GM18858 (cell line): ENCODE data around the gene KERA.
A peak's percentile ranks its signal among the peaks of the same experiment; 100 is the strongest.

Experiments
- ATAC-seq: cut with Tn5 transposase; IDR thresholded peaks from one replicate; pipeline ENCODE4 v1.9.1; 2021; ENCODE audit not compliant: unreplicated experiment

Gene KERA

DNA sequence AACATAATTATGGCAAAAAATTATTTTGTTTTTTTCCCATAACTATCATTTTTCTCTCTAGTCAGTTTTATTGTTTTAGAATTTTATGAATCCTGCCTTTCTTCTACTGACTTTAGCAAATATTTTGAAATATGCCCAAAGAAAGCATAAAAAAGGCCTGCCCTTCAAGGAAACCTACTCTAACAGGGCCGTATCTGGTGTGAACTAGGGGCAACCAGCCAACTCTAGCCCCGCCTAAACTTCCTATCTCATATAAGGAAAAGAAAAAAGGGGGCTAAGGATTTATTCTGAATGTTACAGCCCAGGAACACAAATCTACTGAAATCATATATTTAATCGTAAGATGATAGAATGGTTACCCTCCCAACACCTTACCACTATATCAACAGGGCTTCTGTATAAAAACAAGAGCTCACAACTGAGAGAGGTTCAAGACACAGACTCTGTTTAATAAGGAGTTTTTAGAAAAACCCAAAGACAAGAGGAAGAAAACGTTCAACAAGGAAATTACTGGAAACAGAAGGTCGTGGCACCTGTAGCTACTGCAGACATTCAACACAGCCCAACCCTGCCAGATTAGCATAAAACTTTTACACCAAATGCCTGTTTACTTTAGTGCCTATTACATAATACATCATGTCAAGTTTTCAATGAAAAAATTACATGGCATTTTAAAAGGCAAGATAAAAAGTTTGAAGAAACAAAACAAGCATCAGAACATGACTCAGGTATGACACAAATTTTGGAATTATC lies 40.1 kb downstream of the KERA start:
- no peak for ATAC-seq

DNA sequence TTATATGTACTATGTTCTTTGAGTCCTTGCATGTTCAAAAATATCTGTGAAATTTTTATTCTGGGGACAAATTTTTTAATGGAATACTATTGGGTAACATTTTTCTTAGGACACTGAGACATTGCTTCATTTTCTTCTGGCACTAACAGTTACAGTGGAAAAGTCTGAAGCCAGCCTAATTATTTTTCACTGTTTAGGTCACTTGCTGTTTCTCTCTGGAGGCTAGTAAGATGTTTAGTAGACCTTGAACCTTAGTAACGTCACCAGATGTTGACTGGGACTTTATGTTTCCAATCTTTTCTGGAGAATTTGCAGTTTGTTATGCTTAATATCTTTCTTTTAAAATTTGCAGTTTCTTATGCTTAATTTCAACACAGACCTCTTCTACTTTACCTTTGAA lies 40.8 kb downstream of the KERA start:
- ATAC-seq, result no peak

DNA sequence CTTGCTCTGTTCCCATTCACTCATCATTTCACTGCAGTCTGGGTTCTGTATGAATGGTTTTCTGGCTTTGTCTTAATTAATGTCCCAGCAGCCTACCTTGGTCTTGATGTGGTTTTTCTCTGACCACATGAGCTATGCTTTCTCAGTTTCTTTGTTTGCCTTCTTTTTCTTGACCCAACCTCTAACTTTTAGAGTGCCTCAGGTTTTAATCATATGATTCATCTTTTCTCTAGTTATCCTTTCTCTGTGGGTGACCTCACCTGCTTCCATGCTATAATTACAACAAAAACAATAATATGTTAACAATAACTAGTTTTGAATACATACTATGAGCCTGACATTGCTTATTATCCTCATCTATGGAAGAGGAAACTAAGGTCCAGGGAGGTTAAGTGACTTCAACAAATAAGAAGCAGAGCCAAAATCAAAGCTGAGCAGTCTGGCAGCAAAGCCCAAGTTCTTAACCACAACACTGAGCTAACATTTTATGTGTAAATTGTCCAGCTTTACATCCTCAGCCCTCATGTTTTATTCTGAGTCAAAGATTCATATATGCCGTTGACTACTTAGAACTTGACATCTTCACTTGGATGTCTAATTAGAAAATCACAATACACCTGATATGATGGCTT lies 48.4 kb downstream of the KERA start:
- peak; percentile 90 for ATAC-seq

DNA sequence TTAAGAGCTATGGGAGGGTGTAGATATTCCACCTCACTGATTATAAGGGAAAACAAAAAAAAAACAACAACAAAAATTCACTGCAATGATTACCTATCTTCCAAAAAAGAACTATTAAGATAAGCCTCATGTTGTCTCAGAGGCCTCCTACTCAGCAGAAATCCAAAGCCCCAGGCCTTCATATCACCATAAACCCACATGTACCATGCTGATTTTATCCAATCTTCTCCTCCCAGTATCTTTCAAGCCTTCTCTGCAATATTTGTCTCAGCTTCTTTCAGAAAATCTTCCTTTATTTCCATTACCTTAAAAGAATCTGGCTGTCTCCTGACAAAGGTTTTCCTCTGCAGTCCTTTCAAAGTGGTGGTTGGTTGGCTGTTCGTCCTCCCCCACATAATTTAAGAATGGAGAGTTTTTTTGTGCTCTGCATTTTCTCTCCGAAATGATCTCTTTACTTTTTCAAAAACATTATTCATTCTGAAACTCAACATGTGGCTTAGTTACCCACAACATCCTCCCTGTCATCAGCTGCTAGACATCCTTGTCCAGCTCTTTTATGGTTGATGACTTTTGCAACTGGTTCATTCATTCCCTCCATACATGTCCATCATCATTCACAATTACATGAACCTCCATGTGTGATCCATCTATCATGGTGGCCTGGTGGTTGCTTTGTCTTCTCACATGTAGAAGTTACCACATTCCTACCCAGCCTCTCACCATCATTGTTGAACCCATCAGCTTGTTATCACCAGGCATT lies 50.1 kb downstream of the KERA start:
- ATAC-seq, result peak; percentile 74

DNA sequence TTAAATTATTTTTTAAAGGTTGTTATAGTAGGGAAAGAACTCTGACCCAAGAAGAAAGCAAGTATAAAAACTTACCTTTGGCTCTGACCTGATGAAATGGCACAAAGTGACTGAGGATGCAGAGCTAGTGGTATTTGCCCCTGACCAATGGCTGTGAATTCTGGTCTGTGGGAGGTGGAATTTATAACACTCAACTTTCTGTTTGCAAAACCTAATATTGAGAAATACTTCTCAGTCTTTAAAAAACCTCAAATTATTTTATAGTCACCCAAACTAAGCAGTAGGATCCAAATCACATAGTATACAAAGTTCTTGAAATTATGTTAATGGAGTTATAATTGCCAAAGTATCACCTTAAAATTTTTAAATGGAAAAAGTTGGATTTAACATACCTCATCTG lies 53.0 kb downstream of the KERA start, which contains the start of gene EPYC:
Gene EPYC (minus strand): TSS at position 101 of the 400 bp plus-strand sequence. CDS start 2,407 bp downstream, outside the sequence.
- ATAC-seq, result no peak

DNA sequence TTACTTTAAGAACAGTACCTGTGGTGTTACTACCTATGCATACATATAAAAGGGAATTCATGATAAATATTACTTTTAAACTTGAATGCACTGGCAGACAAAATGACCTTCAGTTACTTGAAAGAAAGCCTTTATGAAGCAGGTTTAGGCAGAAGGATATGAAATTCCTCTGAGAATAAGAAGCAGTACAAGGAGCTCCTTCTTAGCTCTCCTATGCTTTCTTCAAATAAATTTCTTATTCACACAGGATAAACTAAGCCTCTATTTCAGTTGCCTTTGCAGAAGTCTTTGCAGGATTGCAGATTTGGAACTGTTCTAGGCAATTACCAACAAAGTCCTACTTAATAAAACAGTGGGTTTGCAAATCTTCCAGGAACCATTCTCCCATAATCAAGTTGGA lies 54.1 kb downstream of the KERA start:
- ATAC-seq, result no peak

DNA sequence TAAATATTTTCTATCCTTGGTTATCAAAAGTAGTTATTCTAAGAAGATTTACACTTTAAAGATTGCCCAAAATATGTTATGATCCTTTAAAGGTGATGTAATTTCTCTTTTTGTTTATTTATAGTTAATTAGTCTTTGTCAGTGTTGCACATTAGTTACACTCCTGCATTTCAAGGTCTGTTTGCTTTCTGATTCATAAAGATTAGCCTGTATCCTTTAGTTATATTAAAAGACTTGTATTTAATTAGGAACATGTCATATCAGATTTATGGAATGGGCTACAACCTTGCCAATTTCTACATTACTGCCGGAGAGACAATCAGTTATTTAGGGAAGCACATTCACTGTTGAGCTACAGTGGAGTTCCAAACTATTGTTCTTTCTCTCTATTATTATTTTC lies 56.5 kb downstream of the KERA start:
- ATAC-seq, result no peak
